Prostate gland (tissue), 2 donors: ENCODE results near the gene AGAP2.

Experiments
- POLR2A ChIP-seq: fragments of 450-650 bp; IDR thresholded peaks from one replicate; pipeline ENCODE4 v1.6.1; 2016; ENCODE audit warnings: antibody characterized with exemption, mild to moderate bottlenecking
- POLR2AphosphoS5 ChIP-seq: sonication (generic); formaldehyde crosslinking; IDR thresholded peaks from one replicate; pipeline ENCODE4 v1.6.1; 2017; ENCODE audit warnings: antibody characterized with exemption
- TF ChIP-seq, protein P1 (sequence below), 4 experiments: fragments of 200-600 bp in 2 of 4; fragments of 450-650 bp in 2 of 4; sonication (generic) in 2 of 4; IDR thresholded peaks; 1 replicate in 3 of 4; 2 replicates in 1 of 4; pipeline ENCODE4 v1.5.1; 2016 to 2019; ENCODE audit warnings: antibody characterized with exemption in 4 of 4, mild to moderate bottlenecking in 2 of 4, moderate library complexity in 2 of 4

DNA sequence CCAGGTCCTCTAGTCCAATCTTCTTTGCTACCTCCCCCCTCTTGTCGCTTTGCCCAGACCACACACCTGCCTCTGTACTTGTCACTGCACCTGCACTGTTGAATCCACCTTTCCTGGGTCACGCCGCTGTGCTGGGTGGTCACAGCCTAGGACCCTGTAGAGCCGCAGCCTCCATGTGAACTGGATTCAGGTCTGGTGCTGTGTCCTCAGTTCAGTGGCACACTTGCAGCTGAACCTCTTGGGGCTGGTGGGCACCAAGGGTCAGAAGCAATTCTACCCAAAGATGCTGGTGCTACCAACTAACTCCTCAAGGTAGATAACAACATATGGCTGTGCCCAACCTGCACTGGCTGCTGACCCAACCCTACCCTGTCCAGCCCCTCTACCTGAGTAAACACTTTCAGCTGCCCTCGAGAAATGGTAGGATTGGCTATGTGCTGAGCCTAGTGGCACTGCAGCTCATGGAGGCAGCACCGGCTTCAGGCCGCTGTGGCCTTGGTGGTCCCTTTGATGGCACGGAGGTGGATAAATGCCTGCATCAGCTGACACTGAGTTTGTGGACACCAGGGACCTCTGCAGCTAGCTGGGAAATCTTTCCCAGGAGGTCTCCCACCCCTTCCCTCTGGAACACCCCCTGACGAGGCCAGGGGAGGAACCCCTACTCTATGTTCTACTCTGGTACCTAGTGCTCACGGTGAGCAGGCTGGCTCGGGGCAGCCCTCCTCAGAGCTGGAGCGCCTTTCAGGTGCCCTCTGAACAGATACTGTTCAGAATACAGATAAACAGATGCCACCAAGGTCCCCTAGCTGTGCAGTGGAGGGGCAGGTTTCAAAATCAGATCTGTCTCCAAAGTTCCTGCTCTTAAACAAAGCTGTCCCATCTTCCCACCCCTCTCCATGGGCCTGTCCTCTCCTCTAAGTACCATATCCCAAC lies 14.3 kb downstream of the AGAP2 start:
- TF ChIP-seq, protein P1, sequence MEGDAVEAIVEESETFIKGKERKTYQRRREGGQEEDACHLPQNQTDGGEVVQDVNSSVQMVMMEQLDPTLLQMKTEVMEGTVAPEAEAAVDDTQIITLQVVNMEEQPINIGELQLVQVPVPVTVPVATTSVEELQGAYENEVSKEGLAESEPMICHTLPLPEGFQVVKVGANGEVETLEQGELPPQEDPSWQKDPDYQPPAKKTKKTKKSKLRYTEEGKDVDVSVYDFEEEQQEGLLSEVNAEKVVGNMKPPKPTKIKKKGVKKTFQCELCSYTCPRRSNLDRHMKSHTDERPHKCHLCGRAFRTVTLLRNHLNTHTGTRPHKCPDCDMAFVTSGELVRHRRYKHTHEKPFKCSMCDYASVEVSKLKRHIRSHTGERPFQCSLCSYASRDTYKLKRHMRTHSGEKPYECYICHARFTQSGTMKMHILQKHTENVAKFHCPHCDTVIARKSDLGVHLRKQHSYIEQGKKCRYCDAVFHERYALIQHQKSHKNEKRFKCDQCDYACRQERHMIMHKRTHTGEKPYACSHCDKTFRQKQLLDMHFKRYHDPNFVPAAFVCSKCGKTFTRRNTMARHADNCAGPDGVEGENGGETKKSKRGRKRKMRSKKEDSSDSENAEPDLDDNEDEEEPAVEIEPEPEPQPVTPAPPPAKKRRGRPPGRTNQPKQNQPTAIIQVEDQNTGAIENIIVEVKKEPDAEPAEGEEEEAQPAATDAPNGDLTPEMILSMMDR (IDR thresholded peaks at IDR 0.05) = no peak
- no peak for TF ChIP-seq POLR2A
- no peak for TF ChIP-seq POLR2AphosphoS5
